ENCODE measurements around the gene DALRD3. TPM values are rescaled to one million over a fixed set of nuclear protein-coding genes. Genes with fewer than 3 reads are reported as not detected.
A peak's percentile ranks its signal among the peaks of the same experiment; 100 is the strongest.

Gene DALRD3
- total RNA-seq, 2 experiments from 2014 or later, result 15.1 to 15.6 TPM

GRCh38 chr3:48966876-48967361 lies 51.5 kb downstream of the DALRD3 start:
- no peaks in the 10 kb centered on the region for H3K9me3 Mint-ChIP-seq
- H3K27ac Mint-ChIP-seq, result peak overlapping the region; percentile 55
- ChIA-PET CTCF (interaction anchor here (1.5 kb wide), 1 partner anchor 15 kb away, joined by 3 read pairs; no protein-coding TSS in a partner anchor), POLR2A (no interaction called here)
- TF ChIP-seq, protein P1, sequence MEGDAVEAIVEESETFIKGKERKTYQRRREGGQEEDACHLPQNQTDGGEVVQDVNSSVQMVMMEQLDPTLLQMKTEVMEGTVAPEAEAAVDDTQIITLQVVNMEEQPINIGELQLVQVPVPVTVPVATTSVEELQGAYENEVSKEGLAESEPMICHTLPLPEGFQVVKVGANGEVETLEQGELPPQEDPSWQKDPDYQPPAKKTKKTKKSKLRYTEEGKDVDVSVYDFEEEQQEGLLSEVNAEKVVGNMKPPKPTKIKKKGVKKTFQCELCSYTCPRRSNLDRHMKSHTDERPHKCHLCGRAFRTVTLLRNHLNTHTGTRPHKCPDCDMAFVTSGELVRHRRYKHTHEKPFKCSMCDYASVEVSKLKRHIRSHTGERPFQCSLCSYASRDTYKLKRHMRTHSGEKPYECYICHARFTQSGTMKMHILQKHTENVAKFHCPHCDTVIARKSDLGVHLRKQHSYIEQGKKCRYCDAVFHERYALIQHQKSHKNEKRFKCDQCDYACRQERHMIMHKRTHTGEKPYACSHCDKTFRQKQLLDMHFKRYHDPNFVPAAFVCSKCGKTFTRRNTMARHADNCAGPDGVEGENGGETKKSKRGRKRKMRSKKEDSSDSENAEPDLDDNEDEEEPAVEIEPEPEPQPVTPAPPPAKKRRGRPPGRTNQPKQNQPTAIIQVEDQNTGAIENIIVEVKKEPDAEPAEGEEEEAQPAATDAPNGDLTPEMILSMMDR (IDR thresholded peaks at IDR 0.05), result no peak
- peak in 1 of 14 experiments; percentile 25 for DNase-seq
- H3K4me3 ChIP-seq (ENCODE audit: low read length), result no peak overlapping the region
- H3K27ac ChIP-seq (ENCODE audit: low read depth in 1 of 2, low read length in 2 of 2), result no peak overlapping the region
- H3K27me3 ChIP-seq (ENCODE audit: control insufficient read depth in 1 of 2, insufficient read depth in 2 of 2, low read length in 2 of 2), result no peaks in the 10 kb centered on the region
- intact Hi-C loops (cut with DNase I, micrococcal nuclease), result no loop called here
- H3K36me3 Mint-ChIP-seq (ENCODE audit: low read depth), result peaks cover 89% of the 10 kb centered on the region
- no peaks in the 10 kb centered on the region for H3K9me3 ChIP-seq (ENCODE audit: control insufficient read depth in 1 of 2, insufficient read depth in 1 of 2, low read length in 2 of 2)
- ATAC-seq (ENCODE audit: poor library complexity), result no peak
- H3K4me3 Mint-ChIP-seq, result no peak overlapping the region
- no peaks in the 10 kb centered on the region for H3K27me3 Mint-ChIP-seq
- H3K4me1 ChIP-seq (ENCODE audit: insufficient read depth, low read length), result peaks cover 4% of the 10 kb centered on the region
- H3K4me1 Mint-ChIP-seq (ENCODE audit: low read depth), result peaks cover 13% of the 10 kb centered on the region
- H3K36me3 ChIP-seq (ENCODE audit: insufficient read depth, low read length), result peaks cover 69% of the 10 kb centered on the region

DNA sequence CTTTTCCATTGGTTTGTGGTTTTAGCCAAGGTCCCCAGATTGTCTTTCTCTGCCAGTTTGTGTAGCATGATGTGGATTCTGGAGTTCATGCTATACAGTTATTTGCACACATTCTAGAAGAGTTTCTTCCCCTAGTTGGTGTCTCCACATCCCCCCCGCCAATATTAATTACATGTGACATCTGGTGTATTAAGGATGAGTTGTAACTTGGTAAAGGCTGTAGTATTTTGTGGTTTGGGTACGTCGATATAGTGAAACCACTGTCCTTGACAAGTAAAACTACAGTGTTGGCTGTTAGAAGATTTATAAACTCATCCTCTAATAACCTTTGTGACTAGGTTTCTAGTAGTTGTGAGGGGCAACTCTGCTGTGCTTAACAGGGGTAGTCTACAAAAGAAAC lies 52.0 kb downstream of the DALRD3 start:
- Mint-ChIP-seq H3K27me3 (no peaks in the 10 kb centered on the region), H3K36me3 (ENCODE audit: low read depth) (peaks cover 89% of the 10 kb centered on the region), H3K4me3 (no peak overlapping the region), H3K27ac (peak overlapping the region; percentile 33), H3K4me1 (ENCODE audit: low read depth) (peaks cover 13% of the 10 kb centered on the region), H3K9me3 (no peaks in the 10 kb centered on the region)
- Histone ChIP-seq H3K27ac (ENCODE audit: low read depth in 1 of 2, low read length in 2 of 2) (no peak overlapping the region), H3K4me3 (ENCODE audit: low read length) (no peak overlapping the region), H3K27me3 (ENCODE audit: control insufficient read depth in 1 of 2, insufficient read depth in 2 of 2, low read length in 2 of 2) (no peaks in the 10 kb centered on the region), H3K9me3 (ENCODE audit: control insufficient read depth in 1 of 2, insufficient read depth in 1 of 2, low read length in 2 of 2) (no peaks in the 10 kb centered on the region), H3K4me1 (ENCODE audit: insufficient read depth, low read length) (peaks cover 4% of the 10 kb centered on the region), H3K36me3 (ENCODE audit: insufficient read depth, low read length) (peaks cover 67% of the 10 kb centered on the region)
- no peak for ATAC-seq (ENCODE audit: poor library complexity)
- ChIA-PET CTCF (interaction anchor here (1.5 kb wide), 1 partner anchor 15 kb away, joined by 3 read pairs; no protein-coding TSS in a partner anchor), POLR2A (no interaction called here)
- intact Hi-C loops (cut with DNase I, micrococcal nuclease), result no loop called here
- TF ChIP-seq, protein P1 (IDR thresholded peaks at IDR 0.05), result no peak
- DNase-seq, result no peak

Small RNA genes lying within 50 kb of the gene (microRNA-seq; reads per million reads assigned to microRNA genes)
- gene MIR191 (ENCODE audit: borderline microRNAs expressed, borderline replicate concordance) (9,767 reads per million, percentile 96 among the genes with 10 or more reads in this experiment), gene MIR425 (ENCODE audit: borderline microRNAs expressed, borderline replicate concordance) (1,566 reads per million, percentile 88 among the genes with 10 or more reads in this experiment)

Other genes with a start within 250 kb of the DALRD3 start
- 10 to 100 TPM; 47.4 to 48.3 TPM for gene PRKAR2A, start 170.7 kb downstream of the DALRD3 start, total RNA-seq
- under 1 TPM; 0.41 to 0.78 TPM for gene SLC25A20, start 119.7 kb downstream of the DALRD3 start, total RNA-seq
- 100 to 1,000 TPM; 182 TPM for gene ARIH2, start 99.7 kb downstream of the DALRD3 start, total RNA-seq
- gene P4HTM, start 28.3 kb downstream of the DALRD3 start, total RNA-seq, result 10 to 100 TPM; 45.9 to 47.0 TPM
- gene WDR6, start 11.2 kb downstream of the DALRD3 start, total RNA-seq, result 100 to 1,000 TPM; 132 to 134 TPM
- gene NDUFAF3, start 3.5 kb upstream of the DALRD3 start, total RNA-seq, result 10 to 100 TPM; 52.7 to 53.2 TPM
- gene IMPDH2, start 10.8 kb upstream of the DALRD3 start, total RNA-seq, result 100 to 1,000 TPM; 133 to 135 TPM
- gene QRICH1, start 75.5 kb upstream of the DALRD3 start, total RNA-seq, result 100 to 1,000 TPM; 210 to 255 TPM
- gene QARS1, start 86.2 kb upstream of the DALRD3 start, total RNA-seq, result 100 to 1,000 TPM; 264 to 287 TPM
- 10 to 100 TPM; 84.9 to 86.2 TPM for gene USP19, start 102.2 kb upstream of the DALRD3 start, total RNA-seq
- under 1 TPM; 0.36 to 0.60 TPM for gene LAMB2, start 114.5 kb upstream of the DALRD3 start, total RNA-seq
- gene CCDC71, start 147.8 kb upstream of the DALRD3 start, total RNA-seq, result 10 to 100 TPM; 14.7 to 16.0 TPM
- gene KLHDC8B, start 153.0 kb upstream of the DALRD3 start, total RNA-seq, result 1 to 10 TPM; 1.2 to 1.6 TPM